Ramos (cell line): ENCODE measurements around the gene PRR7.

ENCODE experiments used
- in situ Hi-C: fragments of 300-500 bp; cut with MboI; formaldehyde crosslinking; loops from one replicate; pipeline ENCODE4 v1.14.3; 2022; ENCODE audit warnings: low sequenced_read_pairs; ENCODE audit not compliant: unreplicated experiment

PRR7 gene

GRCh38 chr5:177462021-177462670 is 15.5 kb downstream of the PRR7 start:
- in situ Hi-C loops, result no loop called here

- in situ Hi-C loops, result no loop called here
Observed at GRCh38 chr5:177465044-177465443, 18.4 kb downstream of the PRR7 start.

- in situ Hi-C loops, result no loop called here
Observed at GRCh38 chr5:177466861-177467260, 20.2 kb downstream of the PRR7 start.

- in situ Hi-C loops, result no loop called here
Observed at GRCh38 chr5:177467436-177467835, 20.8 kb downstream of the PRR7 start.

- in situ Hi-C loops, result no loop called here
Observed at GRCh38 chr5:177468329-177468684, 21.7 kb downstream of the PRR7 start.

DNA sequence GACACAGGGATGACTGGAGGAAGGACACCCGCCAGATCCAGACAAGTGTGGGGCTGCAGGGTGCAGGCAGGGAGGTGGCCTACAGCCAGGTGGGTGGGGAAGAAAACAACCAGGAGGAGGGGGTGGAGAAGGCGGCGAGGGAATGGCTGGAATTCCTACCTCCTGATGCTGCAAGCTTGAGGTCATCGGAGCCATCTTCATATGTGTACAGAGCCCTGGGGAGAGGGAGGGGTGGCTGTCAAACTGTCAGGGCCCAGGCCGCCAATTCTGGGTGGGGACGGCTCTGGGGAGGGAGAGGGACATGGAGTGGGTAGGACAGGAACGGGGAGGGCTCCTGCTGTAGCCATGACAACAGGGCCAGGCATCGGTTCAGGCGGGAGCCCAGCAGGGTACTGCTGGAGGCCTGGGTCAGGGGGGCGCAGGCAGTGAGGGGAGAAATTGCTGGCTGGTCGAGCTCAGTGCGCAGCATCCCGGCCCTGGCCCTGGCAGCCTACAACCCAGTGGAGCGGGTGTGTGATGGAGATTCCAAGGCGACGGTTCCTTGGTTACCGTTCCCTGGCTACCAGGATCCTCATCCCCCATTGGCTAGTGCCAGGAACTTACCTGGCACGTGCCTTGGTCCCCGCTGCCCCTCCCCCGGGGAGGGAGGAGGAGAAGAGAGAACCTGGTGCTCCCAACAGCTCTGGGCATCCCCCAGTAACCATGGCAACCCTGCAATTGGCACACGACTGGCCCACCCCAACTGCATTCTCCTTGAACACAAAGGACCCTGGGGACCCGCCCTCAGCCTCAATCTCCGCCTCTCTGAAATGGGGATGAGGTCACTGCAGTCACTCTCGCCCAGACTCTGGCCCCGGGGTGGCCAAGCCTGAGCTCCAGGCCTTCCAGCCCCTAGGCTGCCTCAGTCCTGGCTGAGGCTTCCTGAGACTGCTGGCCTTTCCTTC is 22.3 kb downstream of the PRR7 start:
- in situ Hi-C loops, result no loop called here

DNA sequence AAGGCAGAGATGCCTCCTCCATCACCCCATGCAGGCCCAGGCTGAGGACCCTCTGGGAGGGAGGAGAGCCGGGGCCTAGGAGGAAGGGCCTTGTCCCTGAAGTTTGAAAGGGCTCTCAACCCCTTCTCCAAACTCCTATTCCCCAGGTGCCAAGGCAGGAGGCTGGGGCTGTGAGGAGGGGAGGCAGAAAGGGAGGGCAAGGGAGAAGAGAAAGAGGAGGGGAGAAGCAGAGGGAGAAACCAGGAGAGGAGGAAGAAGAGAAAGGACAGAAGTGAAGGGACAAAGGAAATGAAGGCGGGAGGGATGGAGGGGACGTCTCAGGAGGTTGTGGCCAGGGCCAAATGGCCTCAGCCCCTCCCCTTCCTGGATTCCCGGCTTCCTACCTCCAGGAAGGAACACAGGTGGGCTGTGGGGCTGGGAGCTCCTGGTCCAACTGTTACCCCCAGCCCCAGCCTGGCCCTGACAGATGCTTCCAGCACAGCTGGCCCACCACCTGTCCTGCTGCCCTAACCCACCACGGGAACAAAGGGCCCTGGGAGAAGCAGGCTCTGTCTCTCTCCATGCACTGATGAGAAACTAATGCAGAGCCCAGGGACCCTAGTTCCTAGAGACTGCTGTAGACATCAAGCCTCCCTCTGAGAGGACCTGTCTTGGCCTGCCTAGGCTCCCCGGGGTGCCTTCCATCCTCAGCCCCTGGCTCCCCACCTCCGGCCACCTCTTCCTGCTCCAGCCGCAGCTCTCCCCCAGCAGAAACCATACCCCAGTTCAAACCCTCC is 23.3 kb downstream of the PRR7 start:
- in situ Hi-C loops, result no loop called here

DNA sequence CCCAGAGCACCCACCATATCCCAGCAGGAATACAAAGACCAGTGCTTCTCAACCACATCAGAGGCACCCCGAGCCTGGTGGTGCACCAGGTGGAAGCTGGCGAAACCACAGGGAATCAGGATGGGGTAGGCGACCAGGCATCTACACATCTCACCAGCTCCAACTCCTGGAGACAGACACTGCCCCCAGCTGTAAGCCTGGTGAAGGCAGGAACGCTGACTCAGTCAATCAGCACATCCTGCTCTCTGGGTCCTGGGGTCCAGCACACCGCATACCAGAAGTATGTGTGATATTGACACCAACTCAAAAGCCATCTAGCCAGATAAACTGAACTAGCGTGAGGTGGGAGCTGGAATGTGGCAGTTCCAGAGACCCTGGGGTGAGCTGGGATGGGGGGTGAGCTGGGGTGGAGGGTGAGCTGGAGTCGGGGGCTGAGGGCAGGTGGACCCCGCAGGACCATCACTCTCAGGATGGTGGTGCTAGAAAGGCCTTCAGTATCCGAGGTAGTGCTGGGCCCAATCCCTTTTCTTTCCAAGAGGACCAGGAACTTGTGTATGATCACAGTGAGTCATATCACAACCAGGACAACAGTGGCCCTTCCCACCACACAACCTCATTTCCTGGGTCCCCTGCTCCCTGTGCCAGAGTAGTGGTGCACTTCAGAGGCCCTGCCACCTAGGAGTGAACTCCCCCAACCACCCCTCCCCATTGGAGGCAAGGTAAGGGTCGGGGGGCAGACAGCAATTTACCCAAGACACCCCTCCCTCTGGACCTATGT is 24.3 kb downstream of the PRR7 start:
- in situ Hi-C loops, result no loop called here

DNA sequence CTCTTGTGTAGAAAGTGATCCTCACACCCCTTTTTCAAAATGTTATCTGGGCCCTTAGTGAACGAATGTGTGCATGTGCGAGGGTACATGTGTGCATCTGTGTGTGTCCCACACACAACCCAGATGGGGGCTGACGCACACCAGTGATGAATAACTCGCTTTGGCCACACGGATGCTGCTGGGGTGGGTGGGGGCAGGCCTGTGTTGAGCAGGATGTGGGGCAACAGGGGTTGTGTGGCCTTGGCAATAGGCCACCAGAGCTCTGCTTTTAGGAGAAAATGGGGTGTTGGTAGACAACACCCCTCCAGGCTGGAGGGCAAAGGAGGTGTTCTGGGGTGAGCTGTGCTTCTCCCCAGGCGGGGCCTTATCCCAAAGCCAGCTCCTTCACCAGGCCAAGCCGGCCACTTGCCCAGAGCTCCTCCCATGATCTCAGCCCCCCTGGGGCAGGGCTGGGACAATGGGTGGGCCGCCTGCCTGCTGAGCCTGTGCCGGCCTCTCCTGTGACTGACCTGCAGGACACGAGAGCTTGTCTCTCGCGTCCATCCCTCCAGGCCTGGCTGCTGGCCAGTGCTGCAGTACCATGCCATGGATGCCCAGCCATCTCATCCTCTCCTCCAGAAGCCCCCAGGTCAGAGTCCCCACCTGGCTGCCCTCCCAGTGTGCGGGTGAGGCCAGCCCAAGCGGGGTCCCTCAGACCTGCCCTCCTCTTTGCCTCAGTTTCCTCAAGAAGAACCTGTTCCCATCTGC is 25.2 kb downstream of the PRR7 start:
- in situ Hi-C loops, result no loop called here

DNA sequence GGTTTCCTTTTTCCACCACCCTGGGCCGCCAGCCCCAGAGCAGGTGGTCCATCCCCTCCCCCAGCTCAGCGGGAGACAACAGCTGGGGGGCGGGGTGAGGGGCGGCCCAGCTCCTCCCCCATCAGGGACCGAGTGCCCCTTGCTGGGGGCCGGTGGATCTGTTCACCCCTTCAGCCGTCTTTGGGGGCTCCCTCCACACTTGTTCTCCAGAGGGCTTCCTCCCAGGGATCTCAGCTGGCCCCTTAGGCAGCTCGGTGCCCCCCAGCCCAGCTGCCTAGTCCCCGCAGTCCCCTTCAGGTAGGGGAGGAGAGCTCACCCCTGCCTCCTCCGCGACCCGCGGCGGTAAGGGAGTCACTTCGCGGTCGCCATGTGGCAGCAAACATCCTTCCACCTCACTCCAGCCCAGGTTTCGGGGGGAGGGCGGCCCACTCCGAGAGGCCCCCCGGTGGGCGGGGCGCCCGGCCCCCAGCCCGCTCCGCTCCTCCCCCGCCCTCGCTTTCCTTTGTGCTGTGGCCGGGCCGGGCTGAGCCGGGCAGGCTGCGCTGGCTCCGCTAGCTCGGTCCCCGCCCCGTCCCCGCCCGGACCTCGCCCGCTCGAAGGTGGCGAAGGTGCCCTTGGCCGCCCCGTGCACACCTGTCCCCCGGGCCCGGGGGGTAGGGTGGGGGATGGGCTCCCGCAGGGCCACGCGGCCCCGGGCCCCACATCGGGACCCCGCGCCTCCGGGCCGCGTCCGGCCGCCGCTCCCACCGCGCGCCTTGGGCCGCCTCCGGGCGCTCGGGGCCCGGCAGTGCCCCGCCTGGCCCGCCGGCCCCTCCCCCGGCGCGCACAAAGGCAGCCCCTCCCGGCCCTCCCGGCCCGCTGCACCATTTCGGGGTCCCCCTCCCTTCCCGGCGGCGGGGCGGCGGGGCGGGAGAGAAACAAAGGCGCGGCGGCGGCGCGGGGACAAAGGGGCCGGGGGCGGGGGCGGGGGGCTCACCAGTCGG is 26.1 kb downstream of the PRR7 start:
- in situ Hi-C loops, result no loop called here

DNA sequence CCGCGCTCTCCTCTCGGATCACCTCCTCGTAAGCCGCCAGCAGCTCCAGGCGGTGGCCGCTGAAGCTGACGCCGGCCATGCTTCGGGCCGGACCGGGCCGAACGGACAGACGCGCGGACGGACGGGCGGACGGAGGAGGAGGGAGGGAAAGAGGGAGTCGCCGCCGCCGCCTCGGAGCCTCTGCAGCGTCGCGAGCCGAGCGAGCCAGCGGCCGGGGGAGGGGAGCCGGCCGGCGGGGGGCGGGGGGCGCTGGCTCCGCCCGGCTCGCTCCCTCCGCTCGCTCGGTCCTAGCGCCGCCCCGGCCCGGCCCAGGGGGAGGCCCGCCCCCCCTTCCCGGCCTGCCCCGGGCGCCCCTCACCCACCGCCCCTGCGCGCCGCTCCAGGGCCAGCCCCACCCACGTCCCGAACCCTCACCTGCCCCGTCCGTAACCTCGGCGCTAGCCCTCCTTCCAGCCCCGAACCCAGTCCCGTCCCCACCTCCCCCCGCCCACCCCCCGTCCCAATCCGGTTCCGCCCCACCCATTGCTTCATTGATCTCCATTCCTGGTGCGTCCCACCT is 26.9 kb downstream of the PRR7 start, which contains the start of gene DBN1:
Gene DBN1, minus strand, starts transcription at position 192 of the 559 bp plus-strand sequence. Its CDS starts 113 bp downstream, at position 79.
- in situ Hi-C loops, result no loop called here

DNA sequence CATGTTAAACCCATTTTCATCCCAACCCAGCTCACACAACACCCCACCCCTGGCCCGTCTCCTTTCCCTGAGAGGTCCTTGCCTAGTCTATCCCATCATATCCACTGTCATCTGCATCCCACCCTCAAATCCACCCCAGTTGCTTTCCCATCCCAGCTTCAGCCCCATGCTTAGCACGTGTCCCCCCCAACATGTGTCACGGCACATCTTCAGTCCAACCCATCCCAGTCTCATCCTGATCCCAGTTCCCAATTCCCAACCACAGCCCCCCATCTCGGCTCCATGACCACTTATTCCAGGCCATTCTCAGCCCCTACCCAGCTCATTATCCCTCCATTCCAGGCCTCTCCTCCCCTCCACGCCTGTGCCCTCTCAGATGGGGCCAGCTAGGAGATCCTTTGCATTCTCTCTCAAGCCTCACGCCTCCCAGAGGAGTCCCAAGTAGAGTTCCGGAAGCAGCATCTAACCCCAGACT is 27.4 kb downstream of the PRR7 start:
- in situ Hi-C loops, result no loop called here

DNA sequence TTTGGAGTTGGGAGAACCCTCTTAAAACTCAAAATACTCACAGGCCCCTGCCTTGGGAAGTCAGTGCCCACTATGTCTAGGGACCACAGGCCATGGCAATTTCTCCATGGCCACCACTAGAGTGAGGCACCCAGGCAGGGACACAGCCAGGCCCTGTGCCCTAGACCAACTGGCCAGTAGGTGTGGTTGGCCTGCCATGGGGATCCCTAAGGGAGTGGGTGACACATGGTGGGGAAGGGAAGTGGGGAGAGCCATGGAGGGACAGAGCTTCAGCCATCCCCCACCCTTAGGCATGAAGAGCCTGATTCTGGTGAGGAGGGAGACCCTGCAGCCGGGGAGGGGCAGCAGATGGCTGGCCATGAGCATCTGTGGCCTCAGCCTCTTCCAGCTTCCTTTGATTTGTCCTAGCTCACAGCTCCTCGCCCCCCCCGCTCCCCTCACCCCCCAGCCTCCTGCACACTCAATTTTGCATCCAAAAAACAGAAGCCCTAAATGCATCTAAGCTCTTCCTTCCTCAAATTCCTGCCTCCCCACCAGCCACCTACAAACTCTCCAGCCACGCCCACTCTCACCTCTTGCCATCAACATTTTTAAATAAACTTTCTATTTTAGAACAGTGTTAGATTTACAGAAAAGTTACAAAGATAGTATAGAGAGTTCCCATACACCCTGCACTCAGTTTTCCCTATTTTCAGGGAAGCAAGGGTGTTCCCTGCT is 28.4 kb downstream of the PRR7 start:
- in situ Hi-C loops, result loop anchor here (25.0 kb wide), 1 partner anchor 938 kb away; the partner anchor contains the start of genes CDHR2 and RNF44

DNA sequence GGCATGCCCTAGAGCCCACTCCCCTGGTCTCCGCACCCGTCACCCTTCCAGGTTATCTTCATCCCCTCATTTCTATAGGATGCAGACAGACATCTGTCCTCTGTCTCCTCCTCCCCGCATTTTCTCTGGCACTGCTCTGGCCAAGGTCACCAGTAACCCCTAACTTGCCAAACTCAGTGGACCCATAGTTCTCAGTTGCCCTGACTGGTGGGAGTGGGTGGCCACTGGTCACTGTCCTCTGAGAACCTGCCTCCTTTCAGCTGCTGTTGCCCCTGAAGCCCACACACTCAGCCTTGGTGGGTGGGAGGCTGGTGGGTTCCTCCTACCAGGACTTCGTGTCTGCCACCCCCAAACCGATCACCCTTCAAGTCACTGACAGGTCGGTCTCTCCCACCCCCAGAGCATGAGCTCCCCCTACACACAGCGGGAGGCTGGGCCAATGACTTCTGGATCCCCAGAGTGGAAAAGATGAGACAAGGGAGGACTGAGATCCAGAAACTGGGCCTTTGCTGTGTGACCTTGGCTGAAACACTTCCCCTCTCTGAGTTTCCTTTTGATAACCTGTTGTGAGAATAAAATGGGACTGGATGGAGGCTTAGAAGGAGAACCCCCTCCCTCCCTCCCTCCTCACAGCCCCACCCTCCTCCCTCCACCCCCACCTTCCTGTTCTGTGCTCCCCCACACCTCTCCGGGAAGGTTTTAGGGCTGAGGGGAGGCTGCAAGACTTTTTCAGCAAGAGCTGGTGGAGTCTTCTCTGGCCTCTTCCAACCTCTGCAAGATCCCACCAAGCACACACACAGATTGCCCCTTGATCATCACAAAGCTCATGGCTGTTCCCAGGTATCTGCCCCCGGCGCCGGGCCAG is 29.2 kb downstream of the PRR7 start:
- in situ Hi-C loops, result loop anchor here (25.0 kb wide), 1 partner anchor 938 kb away; the partner anchor contains the start of genes CDHR2 and RNF44

GRCh38 chr5:177476531-177477233 is 30.1 kb downstream of the PRR7 start:
- in situ Hi-C loops, result loop anchor here (25.0 kb wide), 1 partner anchor 939 kb away; the partner anchor contains the start of genes CDHR2 and RNF44
